GM12892 (cell line): Measurements from ENCODE around the gene XCR1.

Experiments used
- POLR2A ChIP-seq: IDR thresholded peaks from 2 replicates; pipeline ENCODE4 v1.6.1; 2011; ENCODE audit warnings: low read depth, low read length, control low read depth
- POLR2AphosphoS5 ChIP-seq: IDR thresholded peaks from 2 replicates; pipeline ENCODE4 v1.6.1; 2011; ENCODE audit warnings: low read depth, low read length, control low read depth
- TAF1 ChIP-seq: IDR thresholded peaks from 2 replicates; pipeline ENCODE4 v1.6.1; 2011; ENCODE audit warnings: low read depth, mild to moderate bottlenecking, control low read depth, low read length, borderline replicate concordance

GRCh38 chr3:46075816-46076215, 48.5 kb upstream of the XCR1 start:
- TF ChIP-seq POLR2A (no peak), POLR2AphosphoS5 (no peak), TAF1 (no peak)
